ENCODE measurements around the gene TGIF1. TPM values are rescaled to one million over a fixed set of nuclear protein-coding genes. Genes with fewer than 3 reads are reported as not detected.

Gene TGIF1
- total RNA-seq, 1 experiment from 2014 or later, result 172 TPM

GRCh38 chr18:3480827-3481573 lies 31.0 kb downstream of the TGIF1 start:
- no peak overlapping the region for H3K27ac Mint-ChIP-seq (ENCODE audit: low read depth, unreplicated experiment)
- intact Hi-C loops (cut with micrococcal nuclease), result no loop called here
- POLR2A ChIA-PET, result interaction anchor here (1.0 kb wide), 1 partner anchor 28 kb away, joined by 3 read pairs; no protein-coding TSS in a partner anchor
- H3K4me1 Mint-ChIP-seq (ENCODE audit: insufficient read depth, unreplicated experiment), result no peaks in the 10 kb centered on the region
- H3K9me3 Mint-ChIP-seq (ENCODE audit: unreplicated experiment), result no peaks in the 10 kb centered on the region
- TF ChIP-seq CTCF (IDR thresholded peaks at IDR 0.05; ENCODE audit: unreplicated experiment), result no peak
- CTCF ChIA-PET, result interaction anchor here (0.7 to 1.5 kb wide), 4 partner anchors 9 to 211 kb away, joined by 3 to 5 read pairs (median 5); no protein-coding TSS in a partner anchor
- H3K27me3 Mint-ChIP-seq (ENCODE audit: insufficient read depth, unreplicated experiment), result no peaks in the 10 kb centered on the region
- no peak overlapping the region for H3K4me3 Mint-ChIP-seq (ENCODE audit: unreplicated experiment)
- no peaks in the 10 kb centered on the region for H3K36me3 Mint-ChIP-seq (ENCODE audit: insufficient read depth, unreplicated experiment)
- DNase-seq (ENCODE audit: unreplicated experiment), result no peak
- no TSS peak for BruUV-seq (replicated peaks)

- peak; percentile 52 for DNase-seq (ENCODE audit: unreplicated experiment)
- Mint-ChIP-seq H3K36me3 (ENCODE audit: insufficient read depth, unreplicated experiment) (no peaks in the 10 kb centered on the region), H3K27ac (ENCODE audit: low read depth, unreplicated experiment) (no peak overlapping the region), H3K9me3 (ENCODE audit: unreplicated experiment) (no peaks in the 10 kb centered on the region), H3K4me1 (ENCODE audit: insufficient read depth, unreplicated experiment) (no peaks in the 10 kb centered on the region), H3K4me3 (ENCODE audit: unreplicated experiment) (no peak overlapping the region), H3K27me3 (ENCODE audit: insufficient read depth, unreplicated experiment) (no peaks in the 10 kb centered on the region)
- intact Hi-C loops (cut with micrococcal nuclease), result no loop called here
- TF ChIP-seq CTCF (IDR thresholded peaks at IDR 0.05; ENCODE audit: unreplicated experiment), result peak; percentile 26
- no TSS peak for BruUV-seq (replicated peaks)
- ChIA-PET CTCF (interaction anchor here (0.6 to 1.5 kb wide), 8 partner anchors 9 to 193 kb away, joined by 3 to 5 read pairs (median 4); no protein-coding TSS in a partner anchor), POLR2A (interaction anchor here (1.0 kb wide), 1 partner anchor 29 kb away, joined by 3 read pairs; no protein-coding TSS in a partner anchor)
Observed at GRCh38 chr18:3481696-3482210, 31.8 kb downstream of the TGIF1 start.

GRCh38 chr18:3482258-3482657 lies 32.3 kb downstream of the TGIF1 start:
- DNase-seq (ENCODE audit: unreplicated experiment), result no peak
- Mint-ChIP-seq H3K27me3 (ENCODE audit: insufficient read depth, unreplicated experiment) (no peaks in the 10 kb centered on the region), H3K27ac (ENCODE audit: low read depth, unreplicated experiment) (no peak overlapping the region), H3K9me3 (ENCODE audit: unreplicated experiment) (no peaks in the 10 kb centered on the region), H3K4me1 (ENCODE audit: insufficient read depth, unreplicated experiment) (no peaks in the 10 kb centered on the region), H3K36me3 (ENCODE audit: insufficient read depth, unreplicated experiment) (no peaks in the 10 kb centered on the region), H3K4me3 (ENCODE audit: unreplicated experiment) (no peak overlapping the region)
- intact Hi-C loops (cut with micrococcal nuclease), result no loop called here
- ChIA-PET CTCF (interaction anchor here (0.6 to 1.9 kb wide), 8 partner anchors 11 to 193 kb away, joined by 3 to 5 read pairs (median 4); no protein-coding TSS in a partner anchor), POLR2A (interaction anchor here (1.0 kb wide), 1 partner anchor 30 kb away, joined by 3 read pairs; no protein-coding TSS in a partner anchor)
- no TSS peak for BruUV-seq (replicated peaks)
- no peak for TF ChIP-seq CTCF (IDR thresholded peaks at IDR 0.05; ENCODE audit: unreplicated experiment)
